ENCODE measurements around the gene ETV5. TPM values are rescaled to one million over a fixed set of nuclear protein-coding genes. Genes with fewer than 3 reads are reported as not detected.

The ETV5 gene
- polyA plus RNA-seq, 3 donors: 0.07 to 1.2 (median 0.88) TPM

DNA sequence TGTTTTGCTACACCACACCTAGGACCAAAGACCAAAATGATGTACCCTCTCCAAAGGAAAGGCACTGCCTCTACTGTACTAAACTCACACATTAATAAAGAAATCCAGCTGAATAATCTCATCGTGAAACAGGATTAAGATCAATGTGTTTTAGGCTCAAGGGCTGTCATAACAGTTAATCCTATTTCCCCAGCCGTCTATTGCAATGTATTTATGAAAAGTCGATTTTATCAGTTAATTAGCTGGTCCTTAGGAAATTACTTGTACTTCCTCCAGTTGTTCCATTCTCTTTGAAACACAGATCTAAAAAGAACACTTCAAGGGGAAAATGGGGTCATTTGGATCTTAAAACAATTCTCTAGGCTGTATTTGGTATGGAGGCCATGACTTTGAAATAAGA lies 8.5 kb downstream of the ETV5 start:
- H3K4me3 ChIP-seq (replicated peaks in 1 of 3; ENCODE audit: low read depth in 2 of 3, low read length in 3 of 3): no peak overlapping the region
- no peak overlapping the region for H3K9ac ChIP-seq (ENCODE audit: insufficient read depth, low read length, poor library complexity, severe bottlenecking)
- H3K27ac Mint-ChIP-seq: no peak overlapping the region
- H3K27me3 ChIP-seq (ENCODE audit: control insufficient read depth in 2 of 2, insufficient read depth in 2 of 2, low read length in 2 of 2): peaks cover 13 to 39% of the 10 kb centered on the region in 2 donors
- H4K20me1 ChIP-seq (ENCODE audit: insufficient read depth, low read length): no peaks in the 10 kb centered on the region
- H3K9me3 Mint-ChIP-seq: peaks cover 0 to 3% (median 0%) of the 10 kb centered on the region in 7 donors
- peaks cover 29 to 30% of the 10 kb centered on the region in 2 donors for H3K4me1 ChIP-seq (ENCODE audit: control insufficient read depth in 1 of 2, insufficient read depth in 2 of 2, low read length in 2 of 2)
- TF ChIP-seq, protein P1, sequence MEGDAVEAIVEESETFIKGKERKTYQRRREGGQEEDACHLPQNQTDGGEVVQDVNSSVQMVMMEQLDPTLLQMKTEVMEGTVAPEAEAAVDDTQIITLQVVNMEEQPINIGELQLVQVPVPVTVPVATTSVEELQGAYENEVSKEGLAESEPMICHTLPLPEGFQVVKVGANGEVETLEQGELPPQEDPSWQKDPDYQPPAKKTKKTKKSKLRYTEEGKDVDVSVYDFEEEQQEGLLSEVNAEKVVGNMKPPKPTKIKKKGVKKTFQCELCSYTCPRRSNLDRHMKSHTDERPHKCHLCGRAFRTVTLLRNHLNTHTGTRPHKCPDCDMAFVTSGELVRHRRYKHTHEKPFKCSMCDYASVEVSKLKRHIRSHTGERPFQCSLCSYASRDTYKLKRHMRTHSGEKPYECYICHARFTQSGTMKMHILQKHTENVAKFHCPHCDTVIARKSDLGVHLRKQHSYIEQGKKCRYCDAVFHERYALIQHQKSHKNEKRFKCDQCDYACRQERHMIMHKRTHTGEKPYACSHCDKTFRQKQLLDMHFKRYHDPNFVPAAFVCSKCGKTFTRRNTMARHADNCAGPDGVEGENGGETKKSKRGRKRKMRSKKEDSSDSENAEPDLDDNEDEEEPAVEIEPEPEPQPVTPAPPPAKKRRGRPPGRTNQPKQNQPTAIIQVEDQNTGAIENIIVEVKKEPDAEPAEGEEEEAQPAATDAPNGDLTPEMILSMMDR (IDR thresholded peaks at IDR 0.05): no peak
- H3K4me2 ChIP-seq (replicated peaks; ENCODE audit: extremely low read depth, low read length, poor library complexity, severe bottlenecking): no peak overlapping the region
- H3K4me3 Mint-ChIP-seq: no peak overlapping the region
- H3K79me2 ChIP-seq (ENCODE audit: insufficient read depth, low read length): no peaks in the 10 kb centered on the region
- H3K36me3 Mint-ChIP-seq: peaks cover 0 to 1% of the 10 kb centered on the region in 2 donors
- H3K27me3 Mint-ChIP-seq (ENCODE audit: low read depth in 3 of 3): peaks cover 25 to 46% (median 37%) of the 10 kb centered on the region in 3 donors
- intact Hi-C loops (cut with micrococcal nuclease): loop anchor here in 1 of 2 donors (10.0 kb wide), 1 partner anchor 244 kb away; no protein-coding TSS in a partner anchor
- no peak overlapping the region for H3K27ac ChIP-seq (ENCODE audit: low read depth in 1 of 2, low read length in 2 of 2)
- no peak for DNase-seq
- no CpG with 5 or more reads among the region's 3 CpGs for WGBS (ENCODE audit: insufficient coverage)
- no peak overlapping the region for H2AFZ ChIP-seq (ENCODE audit: insufficient read depth, low read depth, low read length, poor library complexity, severe bottlenecking)
- no peaks in the 10 kb centered on the region for H3K36me3 ChIP-seq (replicated peaks in 1 of 2; ENCODE audit: control insufficient read depth in 1 of 2, insufficient read depth in 2 of 2, low read length in 2 of 2)
- H3K9me3 ChIP-seq (replicated peaks in 1 of 2; ENCODE audit: control insufficient read depth in 1 of 2, insufficient read depth in 1 of 2, low read length in 2 of 2): no peaks in the 10 kb centered on the region
- peaks cover 30% of the 10 kb centered on the region for H3K4me1 Mint-ChIP-seq

GRCh38 chr3:186099178-186099577 lies 9.7 kb downstream of the ETV5 start:
- Histone ChIP-seq H2AFZ (ENCODE audit: insufficient read depth, low read depth, low read length, poor library complexity, severe bottlenecking) (no peak overlapping the region), H3K27me3 (ENCODE audit: control insufficient read depth in 2 of 2, insufficient read depth in 2 of 2, low read length in 2 of 2) (peaks cover 10 to 33% of the 10 kb centered on the region in 2 donors), H3K4me2 (replicated peaks; ENCODE audit: extremely low read depth, low read length, poor library complexity, severe bottlenecking) (no peak overlapping the region), H3K27ac (ENCODE audit: low read depth in 1 of 2, low read length in 2 of 2) (no peak overlapping the region), H3K9me3 (replicated peaks in 1 of 2; ENCODE audit: control insufficient read depth in 1 of 2, insufficient read depth in 1 of 2, low read length in 2 of 2) (no peaks in the 10 kb centered on the region), H3K4me3 (replicated peaks in 1 of 3; ENCODE audit: low read depth in 2 of 3, low read length in 3 of 3) (no peak overlapping the region), H3K4me1 (ENCODE audit: control insufficient read depth in 1 of 2, insufficient read depth in 2 of 2, low read length in 2 of 2) (peaks cover 40 to 41% of the 10 kb centered on the region in 2 donors), H4K20me1 (ENCODE audit: insufficient read depth, low read length) (no peaks in the 10 kb centered on the region), H3K79me2 (ENCODE audit: insufficient read depth, low read length) (no peaks in the 10 kb centered on the region), H3K36me3 (replicated peaks in 1 of 2; ENCODE audit: control insufficient read depth in 1 of 2, insufficient read depth in 2 of 2, low read length in 2 of 2) (no peaks in the 10 kb centered on the region), H3K9ac (ENCODE audit: insufficient read depth, low read length, poor library complexity, severe bottlenecking) (no peak overlapping the region)
- H3K27ac Mint-ChIP-seq: no peak overlapping the region
- no peak for DNase-seq
- TF ChIP-seq, protein P1 (IDR thresholded peaks at IDR 0.05): no peak
- peaks cover 25 to 45% (median 33%) of the 10 kb centered on the region in 3 donors for H3K27me3 Mint-ChIP-seq (ENCODE audit: low read depth in 3 of 3)
- H3K36me3 Mint-ChIP-seq: peaks cover 0 to 1% of the 10 kb centered on the region in 2 donors
- H3K4me3 Mint-ChIP-seq: peak overlapping the region in 1 of 2 donors; percentile 11
- intact Hi-C loops (cut with micrococcal nuclease): no loop called here
- WGBS (ENCODE audit: insufficient coverage): 90% methylated on average over 3 of the region's 5 CpGs
- peaks cover 40% of the 10 kb centered on the region for H3K4me1 Mint-ChIP-seq
- H3K9me3 Mint-ChIP-seq: peaks cover 0 to 3% (median 0%) of the 10 kb centered on the region in 7 donors

All from CD14-positive monocyte (primary cell).